Activated CD8-positive, alpha-beta T cell treated with anti-CD3 and anti-CD28 coated beads for 36 hours (primary cell): ENCODE results near the gene CX3CL1. TPM values are rescaled to one million over a fixed set of nuclear protein-coding genes. Genes with fewer than 3 reads are reported as not detected.

Source experiments
- ATAC-seq: fragments of 200-7000 bp; cut with Tn5 transposase; one replicate; pipeline ENCODE4 v1.10.0; 2021; ENCODE audit warnings: mild to moderate bottlenecking, moderate library complexity
- CTCF ChIA-PET: fragments of 350-600 bp; sonication (Branson Sonifier 250); formaldehyde crosslinking; loops from one replicate; lab custom pipeline; 2021; ENCODE audit warnings: antibody characterized with exemption; lab: Charles Lee
- POLR2A ChIA-PET: fragments of 350-600 bp; sonication (Branson Sonifier 250); formaldehyde crosslinking; loops from one replicate; lab custom pipeline; 2021; ENCODE audit warnings: antibody characterized with exemption; lab: Charles Lee
- DNase-seq: peaks from one replicate; pipeline ENCODE4 v3.0.0-alpha.2; 2020
- H3K27ac Mint-ChIP-seq: one replicate; pipeline ENCODE4 v1.8.0; 2021; ENCODE audit warnings: mild to moderate bottlenecking, mixed read lengths
- H3K27me3 Mint-ChIP-seq: one replicate; pipeline ENCODE4 v1.8.0; 2021; ENCODE audit warnings: mixed read lengths
- H3K36me3 Mint-ChIP-seq: one replicate; pipeline ENCODE4 v1.8.0; 2021; ENCODE audit warnings: low read depth, mixed read lengths
- H3K4me1 Mint-ChIP-seq: one replicate; pipeline ENCODE4 v1.8.0; 2021; ENCODE audit warnings: low read depth, mixed read lengths
- H3K4me3 Mint-ChIP-seq: one replicate; pipeline ENCODE4 v1.8.0; 2021; ENCODE audit warnings: mild to moderate bottlenecking, moderate library complexity, mixed read lengths
- H3K9me3 Mint-ChIP-seq: one replicate; pipeline ENCODE4 v1.8.0; 2021; ENCODE audit warnings: mixed read lengths
- intact Hi-C: fragments of 100-400 bp; cut with micrococcal nuclease; formaldehyde crosslinking; loops from one replicate; pipeline ENCODE4 v1.10.0; 2022
- total RNA-seq, 2 experiments: library from RNA; stranded (reverse); gene quantifications; one replicate each; pipeline ENCODE4 v1.2.3, GENCODE V29; 2021
- TF ChIP-seq, protein P1 (sequence below): fragments of 200-600 bp; IDR thresholded peaks from one replicate; pipeline ENCODE4 v1.8.0; 2022; ENCODE audit warnings: antibody characterized with exemption, mild to moderate bottlenecking

The CX3CL1 gene
- total RNA-seq, 2 experiments from 2014 or later = 0.09 TPM; not detected in 1

DNA sequence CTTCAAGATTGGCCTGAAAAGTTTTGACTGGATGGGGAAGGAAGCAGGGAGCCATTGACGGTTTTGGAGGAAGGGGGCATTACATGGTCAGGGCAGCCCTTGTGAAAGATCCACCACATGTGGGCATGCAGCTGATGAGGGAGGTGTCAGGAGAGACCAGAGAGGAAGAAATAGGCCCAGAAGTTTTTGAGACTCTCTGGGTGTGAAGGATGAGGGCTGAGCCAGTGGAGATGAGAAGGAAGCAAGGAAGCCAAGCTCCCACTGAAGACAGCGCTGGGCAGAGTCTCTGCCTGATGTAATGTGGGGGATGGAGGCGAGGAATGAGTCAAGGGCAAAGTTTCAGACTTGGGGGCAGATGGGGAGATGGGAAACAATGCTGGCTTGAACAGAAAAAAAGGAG is 32.8 kb downstream of the CX3CL1 start:
- ChIA-PET POLR2A (interaction anchor here (0.8 to 1.2 kb wide), 3 partner anchors 11 to 37 kb away, joined by 3 to 4 read pairs (median 3); no protein-coding TSS in a partner anchor), CTCF (interaction anchor here (0.9 to 2.2 kb wide), 3 partner anchors 8 to 105 kb away, joined by 3 to 20 read pairs (median 8); no protein-coding TSS in a partner anchor)
- H3K27ac Mint-ChIP-seq = no peak overlapping the region
- H3K9me3 Mint-ChIP-seq = no peaks in the 10 kb centered on the region
- peaks cover 9% of the 10 kb centered on the region for H3K4me1 Mint-ChIP-seq
- TF ChIP-seq, protein P1, sequence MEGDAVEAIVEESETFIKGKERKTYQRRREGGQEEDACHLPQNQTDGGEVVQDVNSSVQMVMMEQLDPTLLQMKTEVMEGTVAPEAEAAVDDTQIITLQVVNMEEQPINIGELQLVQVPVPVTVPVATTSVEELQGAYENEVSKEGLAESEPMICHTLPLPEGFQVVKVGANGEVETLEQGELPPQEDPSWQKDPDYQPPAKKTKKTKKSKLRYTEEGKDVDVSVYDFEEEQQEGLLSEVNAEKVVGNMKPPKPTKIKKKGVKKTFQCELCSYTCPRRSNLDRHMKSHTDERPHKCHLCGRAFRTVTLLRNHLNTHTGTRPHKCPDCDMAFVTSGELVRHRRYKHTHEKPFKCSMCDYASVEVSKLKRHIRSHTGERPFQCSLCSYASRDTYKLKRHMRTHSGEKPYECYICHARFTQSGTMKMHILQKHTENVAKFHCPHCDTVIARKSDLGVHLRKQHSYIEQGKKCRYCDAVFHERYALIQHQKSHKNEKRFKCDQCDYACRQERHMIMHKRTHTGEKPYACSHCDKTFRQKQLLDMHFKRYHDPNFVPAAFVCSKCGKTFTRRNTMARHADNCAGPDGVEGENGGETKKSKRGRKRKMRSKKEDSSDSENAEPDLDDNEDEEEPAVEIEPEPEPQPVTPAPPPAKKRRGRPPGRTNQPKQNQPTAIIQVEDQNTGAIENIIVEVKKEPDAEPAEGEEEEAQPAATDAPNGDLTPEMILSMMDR = no peak
- ATAC-seq (peak; percentile 60), DNase-seq (no peak)
- intact Hi-C loops = no loop called here
- H3K36me3 Mint-ChIP-seq = no peaks in the 10 kb centered on the region
- no peak overlapping the region for H3K4me3 Mint-ChIP-seq
- peaks cover 2% of the 10 kb centered on the region for H3K27me3 Mint-ChIP-seq

DNA sequence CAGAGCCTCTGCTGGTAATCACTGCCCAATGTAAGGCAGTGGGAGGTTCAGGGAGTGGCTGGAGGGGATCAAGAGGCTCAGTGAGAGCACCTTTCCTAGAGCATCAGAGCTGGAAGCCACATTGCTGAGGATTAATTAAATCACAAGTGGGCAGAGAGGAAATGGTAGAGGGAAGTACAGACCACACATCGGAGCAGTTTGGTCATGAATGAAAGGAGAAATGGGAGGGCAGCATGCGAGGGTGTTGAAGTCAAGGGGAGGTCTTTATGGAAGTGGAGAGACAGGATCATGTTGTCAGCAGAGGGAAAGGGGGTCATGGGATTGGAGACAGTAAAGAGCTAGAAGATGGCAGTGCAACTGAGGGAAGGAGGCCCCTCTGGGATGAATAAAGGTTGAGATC is 34.6 kb downstream of the CX3CL1 start:
- CTCF ChIA-PET = interaction anchor here (1.3 to 1.6 kb wide), 2 partner anchors 9 to 12 kb away, joined by 3 to 5 read pairs; no protein-coding TSS in a partner anchor
- TF ChIP-seq, protein P1 = no peak
- POLR2A ChIA-PET = interaction anchor here (1.1 kb wide), 1 partner anchor 10 kb away, joined by 6 read pairs; no protein-coding TSS in a partner anchor
- intact Hi-C loops = no loop called here
- H3K4me3 Mint-ChIP-seq = no peak overlapping the region
- H3K4me1 Mint-ChIP-seq = peaks cover 9% of the 10 kb centered on the region
- H3K9me3 Mint-ChIP-seq = no peaks in the 10 kb centered on the region
- DNase-seq = no peak
- H3K36me3 Mint-ChIP-seq = no peaks in the 10 kb centered on the region
- no peak overlapping the region for H3K27ac Mint-ChIP-seq
- peaks cover 2% of the 10 kb centered on the region for H3K27me3 Mint-ChIP-seq
- ATAC-seq = no peak

DNA sequence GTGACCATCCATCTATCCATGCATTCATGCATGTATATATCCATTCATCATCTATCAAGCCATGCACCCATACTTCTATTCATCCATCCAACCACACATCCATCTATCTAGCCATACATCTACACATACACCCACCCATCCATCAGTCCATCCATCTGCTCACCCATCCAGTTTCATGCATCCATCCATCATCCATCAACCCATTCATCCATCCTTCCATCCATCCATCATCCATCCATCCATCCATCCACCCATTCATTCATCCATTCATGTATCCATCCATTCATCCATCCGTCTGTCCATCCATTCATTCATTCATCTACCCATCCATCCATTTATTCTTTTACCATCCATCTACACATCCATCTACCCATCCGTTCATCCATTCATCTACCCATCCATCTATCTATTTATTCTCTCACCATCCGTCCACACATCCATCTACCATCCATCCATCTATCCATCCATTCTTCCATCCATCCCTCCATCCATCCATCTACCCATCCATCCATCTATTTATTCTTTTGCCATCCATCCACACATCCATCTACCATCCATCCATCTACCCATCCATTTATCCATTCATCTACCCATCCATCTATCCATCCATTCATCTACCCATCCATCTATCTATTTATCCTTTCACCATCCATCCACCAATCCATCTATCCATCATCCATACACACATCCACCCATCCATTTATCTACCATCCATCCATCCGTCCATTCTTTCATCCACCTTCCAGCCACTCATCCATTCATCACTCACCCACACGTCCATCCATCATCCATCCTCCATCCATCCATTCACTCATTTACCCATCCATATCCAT is 35.4 kb downstream of the CX3CL1 start:
- no peaks in the 10 kb centered on the region for H3K9me3 Mint-ChIP-seq
- TF ChIP-seq, protein P1 = no peak
- H3K4me3 Mint-ChIP-seq = no peak overlapping the region
- no peak overlapping the region for H3K27ac Mint-ChIP-seq
- DNase-seq (no peak), ATAC-seq (no peak)
- H3K27me3 Mint-ChIP-seq = peaks cover 2% of the 10 kb centered on the region
- intact Hi-C loops = no loop called here
- ChIA-PET CTCF (interaction anchor here (1.6 kb wide), 1 partner anchor 9 kb away, joined by 5 read pairs; no protein-coding TSS in a partner anchor), POLR2A (no interaction called here)
- peaks cover 9% of the 10 kb centered on the region for H3K4me1 Mint-ChIP-seq
- no peaks in the 10 kb centered on the region for H3K36me3 Mint-ChIP-seq

DNA sequence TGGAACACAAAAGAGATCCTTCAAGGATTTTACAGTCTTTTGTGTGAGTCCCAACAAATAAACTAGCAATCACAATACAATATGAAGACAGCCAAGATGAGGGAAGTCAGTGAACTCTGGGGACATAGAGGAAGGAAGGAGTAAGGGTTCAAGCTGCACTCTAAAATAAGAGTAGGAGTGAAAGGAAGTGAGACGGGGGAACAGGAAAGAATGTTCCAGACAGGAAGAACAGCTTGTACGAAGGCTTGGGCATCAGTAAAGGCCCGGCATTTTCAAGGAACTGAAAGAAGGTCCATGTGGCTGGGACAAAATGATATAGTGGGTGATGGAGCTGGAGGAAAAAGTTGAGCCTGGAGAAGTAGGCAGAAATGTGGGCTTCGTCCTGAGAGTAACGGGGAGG is 36.8 kb downstream of the CX3CL1 start:
- H3K4me1 Mint-ChIP-seq = peaks cover 9% of the 10 kb centered on the region
- no peak overlapping the region for H3K27ac Mint-ChIP-seq
- ChIA-PET POLR2A (no interaction called here), CTCF (interaction anchor here (1.3 to 1.4 kb wide), 2 partner anchors 10 to 109 kb away, joined by 4 read pairs; no protein-coding TSS in a partner anchor)
- no peak for DNase-seq
- no peak overlapping the region for H3K4me3 Mint-ChIP-seq
- H3K27me3 Mint-ChIP-seq = peaks cover 2% of the 10 kb centered on the region
- H3K9me3 Mint-ChIP-seq = no peaks in the 10 kb centered on the region
- TF ChIP-seq, protein P1 = no peak
- intact Hi-C loops = no loop called here
- ATAC-seq = no peak
- no peaks in the 10 kb centered on the region for H3K36me3 Mint-ChIP-seq
